Adrenal gland (tissue), 12 donors: ENCODE data around the gene DKK1. TPM values are rescaled to one million over a fixed set of nuclear protein-coding genes. Genes with fewer than 3 reads are reported as not detected.

Experiments
- DNase-seq, 7 donors: peaks; one replicate each; pipeline ENCODE4 v3.0.0-alpha.2; 2019 to 2020
- H3K27ac ChIP-seq, 5 donors: fragments of 200-600 bp; sonication (generic) in 4 of 5; 1 replicate in 3 of 5; 2 replicates in 2 of 5; pipeline versions ENCODE4 v1.5.1 to v1.8.0; 2016 to 2020; ENCODE audit warnings: mild to moderate bottlenecking in 1 of 5
- H3K27me3 ChIP-seq: fragments of 200-600 bp; 2 replicates; pipeline ENCODE4 v1.8.0; 2021
- H3K36me3 ChIP-seq, 2 donors: fragments of 200-600 bp; replicated peaks in 1 of 2; 1 replicate in 1 of 2; 2 replicates in 1 of 2; pipeline versions ENCODE4 v1.5.1 to v1.8.0; 2018 to 2022
- H3K4me1 ChIP-seq, 2 donors: fragments of 200-600 bp; replicated peaks in 1 of 2; 1 replicate in 1 of 2; 2 replicates in 1 of 2; pipeline versions ENCODE4 v1.5.1 to v1.8.0; 2018 to 2021
- H3K4me3 ChIP-seq, 4 donors: fragments of 200-600 bp; sonication (generic) in 3 of 4; one replicate each; pipeline ENCODE4 v1.5.1; 2016 to 2018
- H3K9me3 ChIP-seq, 3 donors: fragments of 200-600 bp; sonication (generic) in 1 of 3; replicated peaks in 1 of 3; 1 replicate in 2 of 3; 2 replicates in 1 of 3; pipeline versions ENCODE4 v1.5.1 to v1.8.0; 2016 to 2021
- POLR2A ChIP-seq, 2 donors: fragments of 450-650 bp; IDR thresholded peaks; one replicate each; pipeline ENCODE4 v1.6.1; 2017; ENCODE audit warnings: antibody characterized with exemption in 2 of 2, mild to moderate bottlenecking in 2 of 2, moderate library complexity in 1 of 2
- WGBS, 4 donors: extraction: QIAGEN DNeasy Blood & Tissue Kit in 2 of 4; methylation state at CpG; one replicate each; pipeline versions ENCODE4 v1.1.5 to v1.1.7; 2013 to 2017; 5-methylcytosine and 5-hydroxymethylcytosine counted together
- intact Hi-C, 2 donors: fragments of 100-400 bp; cut with DNase I; formaldehyde crosslinking; loops; one replicate each; pipeline versions ENCODE4 v1.14.1 to v1.15.0; 2022 to 2023
- polyA plus RNA-seq, 3 donors: library from polyadenylated mRNA; stranded (reverse); fragments of 200-250 nt in 2 of 3; fragments of 350-450 nt in 1 of 3; fragmentation: Illumina TruSeq in 1 of 3; extraction: RNeasy Lipid Tissue Mini Kit (QIAGEN cat#74804) in 1 of 3; gene quantifications; one replicate each; pipeline ENCODE4 v1.2.3, GENCODE V29; 2013 to 2014
- total RNA-seq, 9 donors: library from RNA; depleted of rRNA in 4 of 9; stranded (reverse); fragments of >200 nt in 4 of 9; fragments of 120-200 nt in 1 of 9; fragmentation: NEBNext Ultra II Directional in 1 of 9; extraction: Animal tissue kit (Norgen Biotek cat#: 25700) in 1 of 9; gene quantifications; one replicate each; pipeline versions ENCODE4 v1.1.0 to v1.2.4, GENCODE V29; 2013 to 2023
- TF ChIP-seq, protein P1 (sequence below), 6 experiments: fragments of 450-650 bp in 4 of 6; fragments of 200-600 bp in 2 of 6; sonication (generic) in 1 of 6; IDR thresholded peaks; 1 replicate in 5 of 6; 2 replicates in 1 of 6; pipeline versions ENCODE4 v1.5.1 to v1.8.0; 2016 to 2021; ENCODE audit warnings: antibody characterized with exemption in 6 of 6, mild to moderate bottlenecking in 2 of 6, moderate library complexity in 1 of 6
- donor health status: healthy with polysubstance abuse.
- donor health status: Bipolar disorder and iron deficiency.
- donor health status: DM: yes; HTN: yes; CAD: no.
- donor health status: DM: no; HTN: no; CAD: no.
- donor health status: DM: no; HTN: no; CAD: no.
- donor health status: DM: yes; HTN: yes; CAD: no.

Gene DKK1
- total and polyA plus RNA-seq, 12 donors, result 0.21 to 1.8 (median 1.4) TPM; not detected in 5

DNA sequence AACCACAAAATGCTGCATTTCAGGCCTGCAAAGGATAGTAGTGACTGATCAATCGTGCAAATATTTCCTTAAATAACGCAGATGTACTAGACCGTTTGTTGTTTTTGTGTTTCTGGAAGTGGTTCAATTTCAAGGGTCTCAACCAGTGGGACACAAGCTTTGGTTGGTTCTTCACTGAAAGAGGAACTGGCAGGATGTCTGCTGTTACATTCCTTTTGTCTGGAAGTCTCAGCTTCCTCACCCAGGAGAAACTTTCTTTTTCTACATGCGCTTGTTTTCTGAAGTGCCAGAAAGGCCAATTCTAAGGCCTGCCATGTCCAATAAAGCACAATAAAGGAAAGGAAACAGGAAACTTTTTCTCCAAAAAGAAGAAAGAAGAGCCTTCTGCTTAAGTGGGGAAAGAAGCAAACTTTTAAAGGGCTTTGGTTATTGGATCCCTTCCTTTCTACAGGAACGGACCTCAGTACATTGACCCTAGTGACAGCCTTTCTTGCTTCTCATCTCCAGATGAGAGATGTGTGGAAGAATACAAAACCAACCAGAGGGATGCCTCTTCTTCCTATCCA lies 4.1 kb downstream of the DKK1 start:
- intact Hi-C loops, result no loop called here
- no peak overlapping the region for H3K4me3 ChIP-seq

DNA sequence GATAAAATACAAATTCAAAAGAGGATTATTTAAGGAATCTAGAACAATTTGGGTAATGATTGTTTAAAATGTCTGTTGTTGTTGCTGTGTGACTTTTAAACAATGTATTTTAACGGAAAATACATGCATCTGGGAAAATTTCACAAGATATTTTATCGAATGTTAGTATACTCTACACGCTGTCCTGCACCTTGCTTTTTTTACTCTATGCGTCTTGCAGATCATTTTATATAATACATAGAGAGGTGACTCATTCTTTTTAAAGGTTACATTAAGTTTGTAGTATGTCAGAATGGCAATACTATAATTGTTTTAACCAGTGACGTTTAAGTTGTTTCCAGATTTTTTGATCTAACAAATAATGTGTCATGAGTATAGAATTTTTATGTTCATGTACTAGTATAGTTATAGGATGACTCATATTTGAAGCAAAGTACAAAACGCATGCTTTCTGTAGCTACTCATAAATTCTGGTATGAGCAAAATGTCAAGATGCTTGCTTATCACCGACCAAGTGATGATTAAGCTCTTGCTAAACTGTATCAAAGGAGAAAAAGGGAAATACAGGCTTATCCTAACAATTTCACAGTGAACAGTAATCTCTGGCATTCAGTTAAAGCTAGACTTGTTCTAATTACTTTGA lies 4.9 kb downstream of the DKK1 start:
- 70 to 75% (median 72%) methylated on average over 7 of the region's 7 CpGs for WGBS, 4 donors
- no peak for DNase-seq
- Histone ChIP-seq H3K27ac (no peak overlapping the region), H3K27me3 (no peaks in the 10 kb centered on the region), H3K4me3 (no peak overlapping the region), H3K36me3 (no peaks in the 10 kb centered on the region), H3K4me1 (peaks cover 0 to 9% of the 10 kb centered on the region in 2 donors), H3K9me3 (no peaks in the 10 kb centered on the region)
- intact Hi-C loops, result no loop called here
- TF ChIP-seq, protein P1, sequence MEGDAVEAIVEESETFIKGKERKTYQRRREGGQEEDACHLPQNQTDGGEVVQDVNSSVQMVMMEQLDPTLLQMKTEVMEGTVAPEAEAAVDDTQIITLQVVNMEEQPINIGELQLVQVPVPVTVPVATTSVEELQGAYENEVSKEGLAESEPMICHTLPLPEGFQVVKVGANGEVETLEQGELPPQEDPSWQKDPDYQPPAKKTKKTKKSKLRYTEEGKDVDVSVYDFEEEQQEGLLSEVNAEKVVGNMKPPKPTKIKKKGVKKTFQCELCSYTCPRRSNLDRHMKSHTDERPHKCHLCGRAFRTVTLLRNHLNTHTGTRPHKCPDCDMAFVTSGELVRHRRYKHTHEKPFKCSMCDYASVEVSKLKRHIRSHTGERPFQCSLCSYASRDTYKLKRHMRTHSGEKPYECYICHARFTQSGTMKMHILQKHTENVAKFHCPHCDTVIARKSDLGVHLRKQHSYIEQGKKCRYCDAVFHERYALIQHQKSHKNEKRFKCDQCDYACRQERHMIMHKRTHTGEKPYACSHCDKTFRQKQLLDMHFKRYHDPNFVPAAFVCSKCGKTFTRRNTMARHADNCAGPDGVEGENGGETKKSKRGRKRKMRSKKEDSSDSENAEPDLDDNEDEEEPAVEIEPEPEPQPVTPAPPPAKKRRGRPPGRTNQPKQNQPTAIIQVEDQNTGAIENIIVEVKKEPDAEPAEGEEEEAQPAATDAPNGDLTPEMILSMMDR (IDR thresholded peaks at IDR 0.05), result no peak
- TF ChIP-seq POLR2A (IDR thresholded peaks at IDR 0.05), result no peak

More for the DNA sequence above, 4.1 kb downstream of the DKK1 start:
- 78 to 88% (median 83%) methylated on average over 5 of the region's 5 CpGs for WGBS, 4 donors
- TF ChIP-seq, protein P1 (IDR thresholded peaks at IDR 0.05), result no peak
- TF ChIP-seq POLR2A (IDR thresholded peaks at IDR 0.05), result no peak
- Histone ChIP-seq H3K36me3 (no peaks in the 10 kb centered on the region), H3K27me3 (peaks cover under 1% of the 10 kb centered on the region), H3K27ac (no peak overlapping the region), H3K4me1 (peaks cover 0 to 16% of the 10 kb centered on the region in 2 donors), H3K9me3 (no peaks in the 10 kb centered on the region)
- no peak for DNase-seq

DNA sequence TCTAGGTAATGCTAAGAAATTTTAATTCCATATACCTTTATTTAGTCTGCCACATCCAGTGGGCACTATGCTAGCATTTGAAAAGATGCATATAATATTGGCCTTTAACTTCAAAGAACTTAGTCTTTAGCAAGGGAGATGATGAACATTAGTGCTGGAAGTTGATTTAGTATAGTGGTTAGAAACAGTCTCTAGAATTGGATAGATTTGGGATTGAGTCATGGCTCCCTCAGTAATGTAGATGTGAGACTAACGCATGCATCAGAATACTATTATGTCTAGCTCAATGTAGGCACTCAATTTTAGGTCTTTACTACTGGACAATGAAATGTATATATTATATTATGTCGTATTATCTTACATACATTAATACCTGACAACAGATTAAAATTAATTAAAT lies 5.8 kb downstream of the DKK1 start:
- TF ChIP-seq, protein P1 (IDR thresholded peaks at IDR 0.05), result no peak
- no peak for TF ChIP-seq POLR2A (IDR thresholded peaks at IDR 0.05)
- Histone ChIP-seq H3K4me1 (no peaks in the 10 kb centered on the region), H3K4me3 (no peak overlapping the region), H3K27ac (no peak overlapping the region), H3K27me3 (no peaks in the 10 kb centered on the region), H3K36me3 (no peaks in the 10 kb centered on the region), H3K9me3 (no peaks in the 10 kb centered on the region)
- no peak for DNase-seq
- 65 to 93% (median 86%) methylated on average over 2 of the region's 2 CpGs for WGBS, 4 donors
- intact Hi-C loops, result no loop called here

DNA sequence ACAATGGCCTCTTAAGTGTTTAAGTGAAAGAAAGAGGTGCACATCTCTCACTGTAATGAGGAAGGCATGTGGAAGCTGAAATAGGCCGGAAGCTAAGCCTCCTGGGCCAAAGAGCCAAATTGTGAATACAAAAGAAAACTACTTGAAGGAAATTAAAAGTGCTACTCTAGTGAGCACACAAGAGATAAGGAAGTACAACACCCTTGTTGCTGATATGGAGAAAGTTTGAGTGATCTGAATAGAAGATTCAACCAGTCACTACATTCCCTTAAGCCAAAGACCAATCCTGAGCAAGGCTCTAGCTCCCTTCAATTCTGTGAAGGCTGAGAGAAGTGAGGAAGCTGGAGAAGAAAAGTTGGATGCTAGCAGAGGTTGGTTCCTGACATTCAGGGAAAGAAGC lies 8.2 kb downstream of the DKK1 start:
- no peak for DNase-seq
- no peak overlapping the region for H3K27ac ChIP-seq
- intact Hi-C loops, result no loop called here
- WGBS, 4 donors, result 82 to 96% (median 85%) methylated on average over 1 of the region's 1 CpG
- TF ChIP-seq POLR2A (IDR thresholded peaks at IDR 0.05), result no peak
- TF ChIP-seq, protein P1 (IDR thresholded peaks at IDR 0.05), result no peak
- H3K36me3 ChIP-seq, result no peaks in the 10 kb centered on the region
- H3K27me3 ChIP-seq, result no peaks in the 10 kb centered on the region
- no peak overlapping the region for H3K4me3 ChIP-seq
- H3K9me3 ChIP-seq, result no peaks in the 10 kb centered on the region
- H3K4me1 ChIP-seq, result no peaks in the 10 kb centered on the region
